SKM-1 treated with dmso at 0.1 percent for 144 hours (cell line): Measurements from ENCODE around the gene ZNF503.

Experiments
- DNase-seq: peaks from one replicate; lab custom pipeline; 2025; ENCODE audit not compliant: unreplicated experiment; lab: John Stamatoyannopoulos, UW

The ZNF503 gene

GRCh38 chr10:75401569-75402485, at the start of gene ZNF503:
ZNF503 (minus strand) TSS chr10:75401764; CDS start chr10:75401419, 345 bp downstream.
- peak; percentile 96 for DNase-seq

- DNase-seq, result no peak
These were observed 49.4 kb upstream of the ZNF503 start for GRCh38 chr10:75450644-75451640.

GRCh38 chr10:75450075-75450445, 48.5 kb upstream of the ZNF503 start:
- no peak for DNase-seq

- no peak for DNase-seq
These were observed 48.0 kb upstream of the ZNF503 start for GRCh38 chr10:75449382-75450074.

- DNase-seq, result no peak
These were observed 46.6 kb upstream of the ZNF503 start for GRCh38 chr10:75448166-75448565.

- DNase-seq, result no peak
These were observed 44.9 kb upstream of the ZNF503 start for GRCh38 chr10:75446508-75446907.

GRCh38 chr10:75444781-75445386, 43.3 kb upstream of the ZNF503 start:
- no peak for DNase-seq

- DNase-seq, result no peak
These were observed 41.8 kb upstream of the ZNF503 start for GRCh38 chr10:75443362-75443761.

GRCh38 chr10:75441682-75442081, 40.1 kb upstream of the ZNF503 start:
- no peak for DNase-seq

- no peak for DNase-seq
These were observed 39.6 kb upstream of the ZNF503 start for GRCh38 chr10:75441196-75441595.

- no peak for DNase-seq
These were observed 38.8 kb upstream of the ZNF503 start for GRCh38 chr10:75440271-75440793.

GRCh38 chr10:75439811-75440210, 38.2 kb upstream of the ZNF503 start:
- DNase-seq, result no peak

GRCh38 chr10:75438275-75438674, 36.7 kb upstream of the ZNF503 start:
- DNase-seq, result no peak

GRCh38 chr10:75437693-75438092, 36.1 kb upstream of the ZNF503 start:
- DNase-seq, result no peak

GRCh38 chr10:75436896-75437295, 35.3 kb upstream of the ZNF503 start:
- no peak for DNase-seq

GRCh38 chr10:75435291-75435690, 33.7 kb upstream of the ZNF503 start:
- no peak for DNase-seq

- no peak for DNase-seq
These were observed 32.7 kb upstream of the ZNF503 start for GRCh38 chr10:75434291-75434690.

- no peak for DNase-seq
These were observed 31.7 kb upstream of the ZNF503 start for GRCh38 chr10:75433216-75433615.

- DNase-seq, result no peak
These were observed 31.2 kb upstream of the ZNF503 start for GRCh38 chr10:75432763-75433162.

- DNase-seq, result no peak
These were observed 30.6 kb upstream of the ZNF503 start for GRCh38 chr10:75432176-75432575.
